Measurements from ENCODE around the gene CPSF3.
"Not testable (repeated sequence)": the region's sequence is repeated elsewhere in the genome, so short reads cannot be mapped to it uniquely, and the experiment has no call there.

CPSF3 gene

DNA sequence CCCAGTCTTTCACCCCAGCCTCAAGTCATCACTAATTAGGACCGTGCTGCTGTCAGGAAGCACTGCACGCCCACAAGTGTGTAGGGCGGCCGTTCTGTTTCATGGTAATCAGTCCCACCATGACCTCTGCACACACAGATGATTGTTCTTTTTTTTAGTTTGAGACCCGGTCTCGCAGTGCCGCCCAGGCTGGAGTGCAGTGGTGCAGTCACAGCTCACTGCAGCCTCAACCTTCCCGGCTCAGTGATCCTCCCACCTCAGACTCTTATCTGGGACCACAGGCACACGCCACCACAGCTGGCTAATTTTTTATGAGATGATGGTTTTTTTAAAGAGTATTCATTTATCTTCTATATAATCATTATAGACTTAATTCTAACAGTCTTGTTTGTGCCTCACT is 49.1 kb downstream of the CPSF3 start:
- DNase-seq: no peak

DNA sequence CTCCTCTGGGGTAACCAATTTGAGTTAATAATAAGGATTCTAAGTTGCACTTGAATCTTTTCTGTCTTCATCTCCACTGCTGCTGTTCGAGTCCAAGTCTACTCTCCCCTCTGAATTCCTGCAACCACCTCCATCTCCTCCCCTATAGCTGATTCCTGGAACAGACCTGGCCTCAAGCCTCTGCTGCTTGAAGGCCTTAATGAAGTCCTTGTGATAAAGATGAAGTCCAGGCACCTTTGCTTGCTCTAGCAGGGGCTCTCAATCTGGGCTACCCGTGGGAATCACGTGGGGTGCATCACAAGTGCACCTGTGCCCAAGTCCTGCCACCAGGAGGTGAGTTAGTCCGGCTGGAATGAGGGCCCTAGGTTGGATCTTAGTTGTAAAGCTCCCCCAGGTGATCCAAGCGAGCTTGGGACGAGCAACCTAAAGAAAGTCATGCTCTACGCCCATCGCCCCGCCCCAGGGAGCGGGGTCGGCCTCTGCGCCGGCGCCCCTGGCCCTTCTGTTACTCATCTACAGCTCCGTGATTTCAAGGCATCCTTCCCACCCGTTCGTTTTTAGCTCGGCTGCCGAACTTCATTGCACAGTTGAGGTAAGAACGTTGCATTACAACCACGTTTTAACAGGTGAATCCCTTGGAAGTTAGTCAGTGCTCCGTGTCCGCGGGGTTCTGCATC is 50.0 kb downstream of the CPSF3 start:
- peak; percentile 53 for DNase-seq

DNA sequence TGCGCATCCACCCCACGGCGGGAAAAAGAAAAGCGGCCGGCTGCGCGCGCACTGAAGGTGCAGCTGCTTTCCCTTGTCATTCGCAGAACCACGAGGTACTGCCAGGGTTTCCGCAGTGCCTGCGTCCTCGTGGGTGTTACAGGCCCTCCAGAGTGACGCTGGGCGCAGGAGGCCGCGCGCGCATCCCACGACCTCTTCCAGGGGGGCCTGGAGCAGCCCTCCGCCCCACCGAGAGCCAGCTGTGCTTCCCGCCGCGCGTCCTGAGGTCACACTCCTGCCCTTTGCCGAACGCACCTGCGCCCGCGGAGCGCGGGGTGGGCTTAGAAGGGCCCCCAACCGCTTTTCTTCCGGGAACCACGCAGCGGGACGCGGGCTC is 50.5 kb downstream of the CPSF3 start:
- DNase-seq: peak; percentile 27

DNA sequence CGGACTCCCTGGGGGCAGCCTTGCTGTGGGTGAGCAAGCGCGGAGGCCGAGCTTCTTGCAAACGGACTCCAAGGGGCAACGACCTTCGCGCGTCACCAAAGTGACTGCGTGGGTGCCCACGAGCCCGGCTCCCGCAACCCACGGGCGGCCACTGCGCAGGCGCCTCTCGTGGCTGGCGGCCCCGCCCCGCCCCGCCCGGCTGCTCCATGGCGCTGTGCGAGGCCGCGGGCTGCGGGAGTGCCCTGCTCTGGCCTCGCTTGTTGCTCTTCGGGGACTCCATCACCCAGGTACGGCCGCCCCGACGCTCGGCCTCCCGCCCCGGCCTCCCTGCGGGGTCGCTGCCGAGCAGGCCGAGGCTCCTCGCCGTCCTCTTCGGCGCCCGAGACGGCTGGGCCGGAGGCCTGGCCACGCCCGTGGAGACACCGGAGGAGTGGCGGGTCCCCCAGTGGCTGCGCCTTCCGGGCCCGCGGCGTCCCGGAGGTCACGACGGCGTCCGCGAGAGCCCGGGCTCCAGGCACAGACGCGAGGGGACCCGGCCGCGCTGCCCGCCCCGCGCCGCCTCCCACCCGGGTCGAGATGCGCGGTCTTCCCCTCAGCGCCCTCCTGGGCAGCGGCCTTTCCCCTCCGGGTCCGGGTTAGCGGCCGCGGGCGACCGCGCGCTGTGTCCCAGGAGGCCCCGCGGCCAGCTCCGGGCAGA is 51.1 kb downstream of the CPSF3 start, which contains the start of gene IAH1:
TSS of gene IAH1 (plus strand) at position 191 of the 697 bp plus-strand sequence. CDS start at position 207, 16 bp downstream.
- DNase-seq: peak; percentile 76

DNA sequence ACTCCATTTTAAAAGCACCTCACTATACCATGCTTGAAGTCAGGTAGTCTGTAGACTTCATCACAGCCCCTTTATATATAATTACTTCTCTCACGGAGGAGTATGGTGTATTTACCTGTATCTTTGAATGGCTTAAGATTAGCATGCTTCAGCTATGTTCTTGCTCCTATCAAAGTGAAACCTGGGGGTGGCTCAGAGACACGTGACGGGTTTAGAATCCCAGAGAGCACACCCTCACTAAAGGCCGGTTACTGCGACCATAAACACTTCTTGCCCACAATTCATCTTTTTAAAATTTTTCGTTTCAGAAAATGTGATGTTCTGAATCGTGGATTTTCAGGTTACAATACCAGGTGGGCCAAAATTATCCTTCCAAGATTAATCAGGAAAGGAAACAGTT is 54.5 kb downstream of the CPSF3 start:
- no peak for DNase-seq

DNA sequence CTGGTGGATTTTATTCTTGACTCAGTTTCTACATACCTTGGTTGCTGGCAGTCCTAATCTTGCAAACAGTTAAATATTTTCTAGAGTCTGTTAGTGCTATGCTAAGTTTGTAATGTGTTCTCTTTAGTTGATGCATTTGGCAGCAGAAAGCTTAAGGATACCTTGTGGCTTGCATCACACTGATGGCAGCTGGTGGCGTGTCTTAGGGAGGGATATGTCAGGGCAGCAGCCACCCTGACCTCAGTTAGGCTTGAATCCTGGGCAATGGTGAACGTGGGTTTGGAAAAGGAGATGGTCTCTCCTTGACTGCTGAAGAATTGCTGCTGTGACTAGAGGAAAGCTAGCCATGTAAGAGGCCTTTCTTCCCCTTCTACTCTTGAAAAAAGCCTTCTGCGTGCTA is 55.1 kb downstream of the CPSF3 start:
- no peak for DNase-seq

DNA sequence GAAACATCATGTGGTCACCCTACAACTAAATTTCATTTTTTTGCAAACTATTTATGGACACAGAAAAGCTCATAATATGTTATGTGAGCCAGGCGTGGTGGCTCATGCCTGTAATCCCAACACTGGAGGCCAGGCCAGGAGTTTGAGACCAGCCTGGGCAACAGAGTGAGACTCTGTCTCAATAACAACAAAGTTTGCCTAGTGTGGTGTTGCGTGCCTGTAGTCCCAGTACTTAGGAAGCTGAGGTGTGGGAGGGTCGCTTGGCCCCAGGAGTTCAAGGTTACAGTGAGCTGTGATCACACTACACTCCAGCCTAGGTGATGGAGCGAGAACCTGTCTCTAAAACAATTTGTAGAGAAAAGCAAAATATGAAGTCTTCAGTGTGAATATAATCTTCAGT is 56.7 kb downstream of the CPSF3 start:
- no peak for DNase-seq

DNA sequence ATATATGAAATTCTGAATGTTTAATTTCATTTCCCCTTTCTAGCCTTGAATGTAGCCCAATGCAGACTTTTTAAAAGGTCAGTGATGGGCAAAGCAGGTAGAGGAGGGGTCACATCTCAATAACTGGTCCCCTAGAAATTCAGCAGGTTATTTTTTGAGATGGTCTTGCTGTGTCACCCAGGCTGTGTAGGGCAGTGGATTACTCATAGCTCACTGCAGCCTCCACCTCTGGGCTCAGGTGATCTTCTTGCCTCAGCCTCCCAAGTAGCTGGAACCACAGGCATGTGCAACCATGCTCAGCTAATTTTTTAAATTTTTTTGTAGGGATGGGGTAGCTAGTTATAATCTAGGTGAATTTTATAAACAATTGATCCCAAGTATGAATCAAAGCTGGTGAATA is 59.7 kb downstream of the CPSF3 start:
- no peak for DNase-seq

DNA sequence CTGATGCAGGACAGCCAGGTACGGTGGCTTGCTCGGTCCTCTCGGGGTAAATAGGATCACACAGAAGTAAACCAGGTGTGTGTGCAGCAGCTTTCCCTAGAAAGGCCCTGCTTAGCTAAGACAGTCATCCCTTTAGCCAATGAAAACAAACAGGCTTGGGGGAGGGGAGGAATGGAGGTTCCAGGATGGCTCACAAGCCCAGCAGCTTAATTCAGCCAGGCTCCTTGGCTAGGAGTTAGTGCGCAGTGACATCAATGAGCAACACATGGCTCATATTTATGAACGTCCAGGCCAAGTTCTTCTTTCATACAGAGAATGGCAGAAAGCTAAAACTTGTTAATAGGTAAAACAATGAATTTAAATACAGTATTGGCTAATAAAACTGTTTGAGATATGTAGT is 61.1 kb downstream of the CPSF3 start:
- DNase-seq: no peak

DNA sequence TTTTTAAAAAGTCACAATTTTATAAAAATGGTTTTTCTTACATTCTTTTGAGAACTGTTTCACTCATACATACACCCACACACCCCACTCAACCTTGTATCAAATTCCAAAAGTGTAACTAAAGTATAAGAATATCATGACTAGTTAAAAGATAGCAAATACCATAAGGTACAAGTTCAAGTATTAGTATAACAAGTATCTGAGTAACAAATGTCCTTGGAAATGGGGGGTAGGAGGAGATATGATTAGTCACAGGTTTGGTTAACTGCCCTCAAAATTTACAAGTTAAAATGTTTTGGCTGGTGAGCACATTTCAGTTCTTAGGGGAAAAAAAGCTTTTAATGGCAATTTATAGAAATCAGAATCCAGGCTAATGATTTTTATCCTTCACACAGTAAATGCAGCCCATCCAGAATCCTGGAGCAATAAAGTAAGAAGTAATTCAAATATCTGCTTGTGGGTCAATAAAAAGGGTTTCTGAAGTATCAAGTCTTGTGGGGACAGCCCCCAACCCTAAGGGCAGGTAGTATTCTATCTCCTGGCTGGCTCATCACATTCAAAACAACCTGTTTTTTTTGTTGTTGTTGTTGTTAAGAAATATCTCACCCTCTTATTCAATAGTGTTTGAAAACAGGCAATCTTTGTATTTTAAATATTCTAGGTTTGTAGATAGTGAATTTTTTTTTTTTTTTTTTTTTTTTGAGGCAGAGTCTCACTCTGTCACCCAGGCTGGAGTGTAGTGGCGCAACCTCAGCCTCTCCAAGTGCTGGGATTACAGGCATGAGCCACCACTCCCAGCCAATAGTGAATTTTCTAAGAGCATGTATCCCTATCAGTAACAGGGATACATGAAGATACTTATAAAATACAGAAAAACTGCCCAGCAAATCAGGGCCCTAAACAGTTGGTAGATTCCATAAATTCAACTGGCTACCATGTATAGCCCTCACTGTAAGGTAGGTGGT is 65.4 kb downstream of the CPSF3 start:
- DNase-seq: no peak

DNA sequence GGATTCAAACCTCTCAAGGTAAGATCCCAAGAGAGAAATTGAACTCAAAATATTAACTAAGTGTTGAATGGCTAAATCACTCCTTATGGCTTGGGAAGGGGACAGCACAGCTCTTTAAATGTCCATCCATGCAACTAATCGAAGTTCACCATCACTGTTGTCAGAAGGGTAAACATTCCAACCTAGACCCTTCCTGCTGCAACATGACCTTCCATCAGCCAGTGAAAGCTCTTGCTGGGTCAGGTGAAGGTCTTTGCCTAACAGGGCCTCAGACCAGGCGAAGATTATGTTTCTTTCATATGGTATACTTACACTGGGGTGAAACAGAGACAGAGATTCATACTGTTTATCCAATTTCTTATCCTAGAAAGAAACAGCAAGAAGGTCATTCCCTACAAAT is 67.3 kb downstream of the CPSF3 start:
- DNase-seq: no peak

DNA sequence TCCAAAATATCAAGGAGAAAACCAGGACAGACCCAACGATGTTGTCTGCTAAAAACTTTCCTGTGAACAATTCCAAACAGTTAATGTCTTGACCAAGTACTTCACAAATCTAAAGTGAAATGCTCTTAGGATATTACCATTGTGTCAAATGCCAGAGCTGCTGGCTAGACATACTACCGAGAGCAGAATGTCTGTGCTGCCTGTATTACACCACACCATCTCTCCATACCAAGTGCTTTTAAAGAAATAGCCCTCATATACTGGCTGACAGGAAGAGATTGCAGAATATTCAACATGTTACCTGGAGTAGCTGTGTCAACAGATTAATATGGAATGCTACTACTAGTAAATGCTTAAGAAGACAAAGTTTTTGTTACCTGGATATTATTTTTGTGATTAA is 69.5 kb downstream of the CPSF3 start:
- no peak for DNase-seq

DNA sequence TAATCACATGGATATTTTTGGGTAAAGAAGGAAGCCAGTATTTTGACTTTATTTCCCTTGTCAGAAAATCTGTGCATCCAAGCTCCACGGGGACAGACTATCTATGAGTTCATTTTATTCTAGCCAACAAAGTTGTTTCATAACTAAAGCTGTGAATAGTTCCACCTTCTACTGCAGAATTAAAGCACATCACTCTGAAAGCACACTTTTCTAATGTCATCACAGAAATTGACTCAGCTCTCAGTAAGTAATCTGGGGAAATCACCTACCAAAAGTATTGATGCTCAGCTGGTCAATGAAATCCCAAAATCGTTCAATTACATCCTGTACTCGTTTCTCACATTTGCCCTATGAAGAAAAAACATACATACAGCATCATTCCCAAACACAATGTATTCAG is 70.0 kb downstream of the CPSF3 start:
- DNase-seq: no peak

DNA sequence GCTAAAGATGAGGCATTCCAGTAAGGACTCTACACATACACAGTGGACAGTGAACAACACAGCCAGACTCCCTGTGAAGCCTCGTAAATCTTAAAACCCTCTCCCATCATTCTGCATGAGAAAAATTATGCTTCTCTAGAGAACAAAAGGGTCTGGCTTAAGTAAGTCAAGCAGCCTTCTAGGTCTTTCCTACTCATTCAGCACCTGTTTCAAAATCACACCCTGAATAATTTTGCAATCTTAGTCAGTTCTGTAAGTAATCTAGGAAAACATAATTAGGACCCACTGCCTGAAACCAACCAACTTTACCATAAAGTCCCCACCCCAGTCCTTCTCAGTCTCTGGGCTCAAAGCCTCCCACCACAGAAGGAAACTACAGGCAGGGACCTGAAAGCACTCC is 70.6 kb downstream of the CPSF3 start:
- no peak for DNase-seq

DNA sequence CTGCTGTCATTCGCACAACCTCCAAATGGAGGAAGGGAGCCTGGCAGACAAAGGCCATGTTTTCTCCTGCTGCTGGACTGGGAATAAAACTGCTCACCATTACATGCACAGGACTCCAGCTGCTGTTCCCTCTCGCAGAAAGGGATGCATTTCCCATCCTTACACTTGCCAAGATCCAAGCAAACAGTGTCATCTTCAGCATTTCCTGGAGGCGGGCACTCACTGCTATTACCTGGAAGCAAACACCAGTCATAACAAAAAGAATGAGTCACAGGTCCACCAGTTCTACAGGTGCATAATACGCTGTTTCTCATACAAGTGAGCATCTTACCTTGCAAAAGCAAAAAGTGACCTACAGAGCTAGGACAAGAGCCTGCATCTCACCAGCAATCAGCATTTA is 73.6 kb downstream of the CPSF3 start:
- no peak for DNase-seq

DNA sequence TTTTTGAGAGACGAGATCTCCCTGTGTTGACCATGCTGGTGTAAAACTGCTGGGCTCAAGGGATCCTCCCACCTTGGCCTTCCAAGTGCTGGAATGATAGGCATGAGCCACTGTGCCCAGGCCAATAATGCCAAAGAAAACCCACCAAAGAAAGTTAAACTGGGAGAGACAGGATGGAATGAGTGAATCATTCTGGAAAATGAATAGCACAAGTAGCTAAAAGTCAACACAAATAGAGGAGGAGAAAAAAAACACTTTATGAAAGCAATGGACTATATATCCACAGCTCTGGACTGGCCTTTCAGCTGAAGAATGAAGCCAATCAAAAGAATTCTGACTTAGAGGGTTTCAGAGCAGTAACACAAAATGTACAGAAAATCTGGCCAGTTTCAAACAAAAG is 74.8 kb downstream of the CPSF3 start:
- DNase-seq: no peak

DNA sequence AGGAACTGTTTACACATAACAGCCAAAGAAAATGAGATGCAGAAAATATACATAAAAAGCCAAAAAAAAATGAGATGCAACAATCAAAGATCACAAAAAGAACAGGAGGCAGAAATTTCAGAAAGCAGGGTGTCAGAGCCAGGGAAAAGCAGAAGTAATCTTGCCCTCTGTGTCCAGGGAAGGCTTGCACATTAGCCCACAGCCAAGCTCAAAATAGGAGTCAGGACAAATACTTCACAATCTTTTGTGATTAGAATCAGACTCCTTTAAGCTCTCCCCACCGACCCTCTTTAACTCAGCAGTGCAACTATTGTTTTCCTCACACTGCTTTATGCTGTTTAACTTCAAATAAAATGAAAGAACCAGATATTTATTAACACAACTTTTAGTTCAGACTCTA is 85.5 kb downstream of the CPSF3 start:
- no peak for DNase-seq

DNA sequence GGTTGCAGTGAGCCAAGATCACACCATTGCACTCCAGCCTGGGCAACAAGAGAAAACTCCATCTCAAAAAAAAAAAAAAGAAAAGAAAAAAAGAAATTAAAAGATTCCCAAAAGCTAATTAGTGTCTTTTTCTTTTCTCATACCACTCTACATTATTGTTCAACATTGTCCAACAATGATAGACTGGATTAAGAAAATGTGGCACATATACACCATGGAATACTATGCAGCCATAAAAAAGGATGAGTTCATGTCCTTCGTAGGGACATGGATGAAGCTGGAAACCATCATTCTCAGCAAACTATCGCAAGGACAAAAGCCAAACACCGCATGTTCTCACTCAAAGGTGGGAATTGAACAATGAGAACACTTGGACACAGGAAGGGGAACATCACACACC is 90.5 kb downstream of the CPSF3 start:
- not testable (repeated sequence) for DNase-seq

DNA sequence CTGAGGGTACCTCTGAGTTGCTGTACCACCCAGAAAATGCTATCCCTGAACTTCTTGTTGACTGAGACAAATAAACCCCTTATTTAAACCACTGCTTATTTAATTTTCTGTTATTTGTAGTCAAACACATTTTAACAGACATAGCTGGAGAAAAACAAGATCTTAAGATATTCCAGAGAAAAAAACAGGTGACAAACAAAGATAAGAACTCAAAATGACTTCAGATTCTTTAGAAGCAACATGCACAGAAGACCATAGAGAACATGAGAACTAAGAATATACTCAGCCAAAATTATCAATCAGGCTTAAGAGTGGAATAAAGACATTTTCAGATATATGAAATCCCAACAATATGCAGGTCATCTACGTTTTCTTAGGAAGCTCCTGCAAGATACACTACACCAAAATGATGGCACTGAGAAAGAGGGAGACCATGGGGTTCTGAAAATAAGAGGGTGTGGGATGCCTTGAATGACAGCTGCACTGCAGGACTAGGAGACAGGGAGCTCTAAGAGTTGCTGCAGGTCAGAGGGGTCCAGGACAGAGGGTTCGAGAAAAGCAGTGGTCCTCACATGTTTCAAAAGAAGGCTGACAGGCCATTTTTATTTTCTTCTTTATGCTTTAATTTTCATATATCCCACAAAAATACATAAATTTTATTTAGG is 93.8 kb downstream of the CPSF3 start:
- DNase-seq: no peak

DNA sequence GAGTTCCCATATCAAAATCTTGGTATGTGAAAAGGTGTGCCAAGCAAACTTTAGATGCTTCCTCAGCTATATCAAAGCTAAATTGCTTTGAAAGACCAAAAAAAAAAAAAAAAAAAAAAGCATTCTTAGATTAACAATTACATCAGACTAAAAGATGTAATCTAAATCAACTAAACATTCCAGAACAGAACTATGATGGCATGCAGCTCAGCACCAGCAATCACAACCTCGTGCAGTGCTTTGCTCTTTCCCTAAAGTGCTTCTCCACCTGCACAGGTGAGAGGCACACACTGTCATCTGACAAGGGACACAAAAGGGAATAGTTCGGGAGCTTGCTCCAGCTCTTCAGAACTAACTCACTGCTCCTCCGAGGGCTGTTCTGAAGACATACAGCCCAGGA is 94.7 kb downstream of the CPSF3 start:
- DNase-seq: no peak

DNA sequence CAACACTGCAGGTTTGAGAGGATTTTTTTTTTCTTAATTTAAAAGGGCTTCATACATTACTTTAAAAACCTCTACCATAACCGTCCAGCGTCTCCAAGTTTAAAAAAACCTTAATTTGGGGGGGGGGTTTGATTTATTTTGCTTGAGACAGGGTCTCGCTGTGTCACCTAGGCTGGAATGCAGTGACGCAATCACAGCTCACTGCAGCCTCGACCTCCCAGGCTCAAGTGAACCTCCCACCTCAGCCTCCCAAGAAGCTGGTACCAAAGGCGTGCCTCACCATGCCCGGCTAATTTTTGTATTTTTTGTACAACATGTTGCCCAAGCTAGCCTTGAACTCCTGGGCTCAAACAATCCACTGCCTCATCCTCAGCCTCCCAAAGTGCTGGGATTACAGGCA is 95.3 kb downstream of the CPSF3 start:
- DNase-seq: no peak

DNA sequence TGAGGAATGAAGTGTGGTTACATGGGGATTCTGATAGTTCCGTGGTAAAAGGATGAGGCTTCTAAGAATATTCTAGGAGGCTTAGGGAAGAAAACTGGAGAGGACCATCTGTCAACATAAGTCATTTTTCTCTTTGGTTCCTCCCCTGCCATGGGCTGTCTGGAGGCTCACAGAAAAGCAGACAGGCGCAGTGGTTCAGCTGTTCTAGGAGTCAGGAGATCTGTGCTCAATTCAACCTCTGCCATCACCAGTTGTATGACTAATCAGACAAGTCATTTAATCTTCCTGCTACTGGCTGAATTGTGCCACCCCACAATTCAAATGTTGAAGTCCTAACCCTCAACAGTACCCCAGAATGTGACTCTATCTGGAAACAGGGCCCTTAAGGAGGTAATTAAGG is 95.8 kb downstream of the CPSF3 start:
- no peak for DNase-seq

All from 8988T (cell line).